Measurements from ENCODE around the gene ADSL.

GRCh38 chr22:40332319-40332781 lies 13.9 kb upstream of the ADSL start:
- TF ChIP-seq, protein P1, sequence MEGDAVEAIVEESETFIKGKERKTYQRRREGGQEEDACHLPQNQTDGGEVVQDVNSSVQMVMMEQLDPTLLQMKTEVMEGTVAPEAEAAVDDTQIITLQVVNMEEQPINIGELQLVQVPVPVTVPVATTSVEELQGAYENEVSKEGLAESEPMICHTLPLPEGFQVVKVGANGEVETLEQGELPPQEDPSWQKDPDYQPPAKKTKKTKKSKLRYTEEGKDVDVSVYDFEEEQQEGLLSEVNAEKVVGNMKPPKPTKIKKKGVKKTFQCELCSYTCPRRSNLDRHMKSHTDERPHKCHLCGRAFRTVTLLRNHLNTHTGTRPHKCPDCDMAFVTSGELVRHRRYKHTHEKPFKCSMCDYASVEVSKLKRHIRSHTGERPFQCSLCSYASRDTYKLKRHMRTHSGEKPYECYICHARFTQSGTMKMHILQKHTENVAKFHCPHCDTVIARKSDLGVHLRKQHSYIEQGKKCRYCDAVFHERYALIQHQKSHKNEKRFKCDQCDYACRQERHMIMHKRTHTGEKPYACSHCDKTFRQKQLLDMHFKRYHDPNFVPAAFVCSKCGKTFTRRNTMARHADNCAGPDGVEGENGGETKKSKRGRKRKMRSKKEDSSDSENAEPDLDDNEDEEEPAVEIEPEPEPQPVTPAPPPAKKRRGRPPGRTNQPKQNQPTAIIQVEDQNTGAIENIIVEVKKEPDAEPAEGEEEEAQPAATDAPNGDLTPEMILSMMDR (conservative IDR thresholded peaks at IDR 0.05 in 1 of 2, IDR thresholded peaks at IDR 0.05 in 1 of 2; ENCODE audit: low read depth in 1 of 2, low read length in 2 of 2), result no peak
- TF ChIP-seq EZH2 (IDR thresholded peaks at IDR 0.05; ENCODE audit: low read length, missing control alignments), result no peak

Data from fibroblast of lung (primary cell).